Measurements from ENCODE around the gene CA5A.
"Not testable (repeated sequence)": the region's sequence is repeated elsewhere in the genome, so short reads cannot be mapped to it uniquely, and the experiment has no call there.

DNA sequence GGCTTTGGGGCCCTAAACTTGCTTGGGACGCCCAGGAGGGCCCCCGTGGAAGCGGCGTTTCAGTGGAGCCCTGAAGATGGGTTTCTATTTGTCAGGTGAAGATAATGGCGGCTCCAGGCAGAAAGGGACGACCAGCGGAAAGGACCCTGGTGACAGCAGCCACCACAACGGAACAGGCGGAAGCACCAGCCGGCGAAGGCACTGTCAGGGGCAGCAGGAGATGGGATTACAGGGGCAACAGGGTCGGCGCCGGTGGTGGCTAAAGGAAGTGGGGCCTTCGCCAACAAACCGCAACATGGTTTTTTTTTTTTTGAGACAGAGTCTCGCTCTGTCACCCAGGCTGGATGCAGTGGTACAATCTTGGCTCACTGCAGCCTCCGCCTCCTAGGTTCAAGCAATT lies 23.6 kb downstream of the CA5A start:
- TF ChIP-seq, protein P1, sequence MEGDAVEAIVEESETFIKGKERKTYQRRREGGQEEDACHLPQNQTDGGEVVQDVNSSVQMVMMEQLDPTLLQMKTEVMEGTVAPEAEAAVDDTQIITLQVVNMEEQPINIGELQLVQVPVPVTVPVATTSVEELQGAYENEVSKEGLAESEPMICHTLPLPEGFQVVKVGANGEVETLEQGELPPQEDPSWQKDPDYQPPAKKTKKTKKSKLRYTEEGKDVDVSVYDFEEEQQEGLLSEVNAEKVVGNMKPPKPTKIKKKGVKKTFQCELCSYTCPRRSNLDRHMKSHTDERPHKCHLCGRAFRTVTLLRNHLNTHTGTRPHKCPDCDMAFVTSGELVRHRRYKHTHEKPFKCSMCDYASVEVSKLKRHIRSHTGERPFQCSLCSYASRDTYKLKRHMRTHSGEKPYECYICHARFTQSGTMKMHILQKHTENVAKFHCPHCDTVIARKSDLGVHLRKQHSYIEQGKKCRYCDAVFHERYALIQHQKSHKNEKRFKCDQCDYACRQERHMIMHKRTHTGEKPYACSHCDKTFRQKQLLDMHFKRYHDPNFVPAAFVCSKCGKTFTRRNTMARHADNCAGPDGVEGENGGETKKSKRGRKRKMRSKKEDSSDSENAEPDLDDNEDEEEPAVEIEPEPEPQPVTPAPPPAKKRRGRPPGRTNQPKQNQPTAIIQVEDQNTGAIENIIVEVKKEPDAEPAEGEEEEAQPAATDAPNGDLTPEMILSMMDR (IDR thresholded peaks at IDR 0.05) = not testable (repeated sequence)
- TF ChIP-seq POLR2A, POLR2AphosphoS5 (IDR thresholded peaks at IDR 0.05): not testable (repeated sequence)

Measured in suprapubic skin (tissue), 4 donors.